Keratinocyte (primary cell): ENCODE measurements around the gene TTC9.

Experiments
- EZH2 ChIP-seq: IDR thresholded peaks from one replicate; pipeline ENCODE4 v1.6.1; 2012; ENCODE audit warnings: inconsistent platforms, mild to moderate bottlenecking, low read length, moderate library complexity
- TF ChIP-seq, protein P1 (sequence below), 3 experiments: IDR thresholded peaks in 1 of 3; conservative IDR thresholded peaks in 1 of 3; optimal IDR thresholded peaks in 1 of 3; 2 replicates in 2 of 3; 3 replicates in 1 of 3; pipeline versions ENCODE3 to v1.5.1; 2011; ENCODE audit warnings: low read length in 3 of 3, mild to moderate bottlenecking in 3 of 3, moderate library complexity in 2 of 3, control low read depth in 1 of 3, inconsistent platforms in 1 of 3; ENCODE audit not compliant: insufficient read depth in 2 of 3; ENCODE audit errors: extremely low read depth in 1 of 3

- TF ChIP-seq, protein P1, sequence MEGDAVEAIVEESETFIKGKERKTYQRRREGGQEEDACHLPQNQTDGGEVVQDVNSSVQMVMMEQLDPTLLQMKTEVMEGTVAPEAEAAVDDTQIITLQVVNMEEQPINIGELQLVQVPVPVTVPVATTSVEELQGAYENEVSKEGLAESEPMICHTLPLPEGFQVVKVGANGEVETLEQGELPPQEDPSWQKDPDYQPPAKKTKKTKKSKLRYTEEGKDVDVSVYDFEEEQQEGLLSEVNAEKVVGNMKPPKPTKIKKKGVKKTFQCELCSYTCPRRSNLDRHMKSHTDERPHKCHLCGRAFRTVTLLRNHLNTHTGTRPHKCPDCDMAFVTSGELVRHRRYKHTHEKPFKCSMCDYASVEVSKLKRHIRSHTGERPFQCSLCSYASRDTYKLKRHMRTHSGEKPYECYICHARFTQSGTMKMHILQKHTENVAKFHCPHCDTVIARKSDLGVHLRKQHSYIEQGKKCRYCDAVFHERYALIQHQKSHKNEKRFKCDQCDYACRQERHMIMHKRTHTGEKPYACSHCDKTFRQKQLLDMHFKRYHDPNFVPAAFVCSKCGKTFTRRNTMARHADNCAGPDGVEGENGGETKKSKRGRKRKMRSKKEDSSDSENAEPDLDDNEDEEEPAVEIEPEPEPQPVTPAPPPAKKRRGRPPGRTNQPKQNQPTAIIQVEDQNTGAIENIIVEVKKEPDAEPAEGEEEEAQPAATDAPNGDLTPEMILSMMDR (optimal IDR thresholded peaks at IDR 0.05 in 1 of 3, IDR thresholded peaks at IDR 0.05 in 1 of 3, conservative IDR thresholded peaks at IDR 0.05 in 1 of 3; ENCODE audit: extremely low read depth in 1 of 3, insufficient read depth in 2 of 3, low read length in 3 of 3): no peak
- no peak for TF ChIP-seq EZH2
Observed at GRCh38 chr14:70619708-70620107, 22.0 kb upstream of the TTC9 start.
